HG02678 (cell line): Measurements from ENCODE around the gene SUPT16H.
A peak's percentile ranks its signal among the peaks of the same experiment; 100 is the strongest.
"Not testable (repeated sequence)": the region's sequence is repeated elsewhere in the genome, so short reads cannot be mapped to it uniquely, and the experiment has no call there.

Experiments used
- ATAC-seq: cut with Tn5 transposase; IDR thresholded peaks from one replicate; pipeline ENCODE4 v1.9.1; 2021; ENCODE audit warnings: mild to moderate bottlenecking, moderate library complexity; ENCODE audit not compliant: unreplicated experiment

The SUPT16H gene

GRCh38 chr14:21383848-21384493, at the start of gene SUPT16H:
Gene SUPT16H, minus strand, starts transcription at chr14:21384019. Its CDS starts 92 bp downstream, at chr14:21383927.
- ATAC-seq, result peak; percentile 95

- ATAC-seq, result no peak
Observed at GRCh38 chr14:21431126-21431525, 47.3 kb upstream of the SUPT16H start.

- no peak for ATAC-seq
Observed at GRCh38 chr14:21428930-21429329, 45.1 kb upstream of the SUPT16H start.

- no peak for ATAC-seq
Observed at GRCh38 chr14:21426692-21427091, 42.9 kb upstream of the SUPT16H start.

GRCh38 chr14:21419528-21419927, 35.7 kb upstream of the SUPT16H start:
- ATAC-seq, result no peak

- no peak for ATAC-seq
Observed at GRCh38 chr14:21415329-21415728, 31.5 kb upstream of the SUPT16H start.

- ATAC-seq, result no peak
Observed at GRCh38 chr14:21414137-21414631, 30.4 kb upstream of the SUPT16H start.

- no peak for ATAC-seq
Observed at GRCh38 chr14:21408147-21408546, 24.3 kb upstream of the SUPT16H start.

- no peak for ATAC-seq
Observed at GRCh38 chr14:21406213-21406612, 22.4 kb upstream of the SUPT16H start.

GRCh38 chr14:21405097-21405496, 21.3 kb upstream of the SUPT16H start:
- ATAC-seq, result no peak

GRCh38 chr14:21399311-21399870, 15.6 kb upstream of the SUPT16H start:
- no peak for ATAC-seq

GRCh38 chr14:21398901-21399300, 15.1 kb upstream of the SUPT16H start:
- ATAC-seq, result no peak

- no peak for ATAC-seq
Observed at GRCh38 chr14:21395450-21395849, 11.6 kb upstream of the SUPT16H start.

- no peak for ATAC-seq
Observed at GRCh38 chr14:21385188-21385904, 1.5 kb upstream of the SUPT16H start.

- ATAC-seq, result peak; percentile 25
Observed at GRCh38 chr14:21384494-21384851, 654 bp upstream of the SUPT16H start.

- ATAC-seq, result no peak
Observed at GRCh38 chr14:21382886-21383847, 652 bp downstream of the SUPT16H start.

GRCh38 chr14:21382095-21382494, 1.7 kb downstream of the SUPT16H start:
- no peak for ATAC-seq

- ATAC-seq, result no peak
Observed at GRCh38 chr14:21379338-21379737, 4.5 kb downstream of the SUPT16H start.

GRCh38 chr14:21373980-21374379, 9.8 kb downstream of the SUPT16H start:
- no peak for ATAC-seq

GRCh38 chr14:21372814-21373213, 11.0 kb downstream of the SUPT16H start:
- ATAC-seq, result not testable (repeated sequence)
